Type B pancreatic cell (in vitro differentiated cells): Measurements from ENCODE around the gene ITPRIPL1. TPM values are rescaled to one million over a fixed set of nuclear protein-coding genes. Genes with fewer than 3 reads are reported as not detected.

Experiments used
- DNase-seq: peaks from one replicate; pipeline ENCODE4 v3.0.0; 2021; ENCODE audit warnings: mixed read lengths; ENCODE audit not compliant: unreplicated experiment; ENCODE audit errors: extremely low spot score
- H3K27ac Mint-ChIP-seq: 2 replicates; pipeline ENCODE4 v1.8.0; 2021; ENCODE audit warnings: mild to moderate bottlenecking, mixed read lengths
- H3K27me3 Mint-ChIP-seq: 2 replicates; pipeline ENCODE4 v1.8.0; 2021; ENCODE audit warnings: mixed read lengths
- H3K36me3 Mint-ChIP-seq: 2 replicates; pipeline ENCODE4 v1.8.0; 2021; ENCODE audit warnings: mixed read lengths
- H3K4me1 Mint-ChIP-seq: one replicate; pipeline ENCODE4 v1.8.0; 2021; ENCODE audit warnings: mixed read lengths; ENCODE audit not compliant: unreplicated experiment
- H3K4me3 Mint-ChIP-seq: 2 replicates; pipeline ENCODE4 v1.8.0; 2021; ENCODE audit warnings: mild to moderate bottlenecking, mixed read lengths
- H3K9me3 Mint-ChIP-seq: 2 replicates; pipeline ENCODE4 v1.8.0; 2021; ENCODE audit warnings: mixed read lengths
- total RNA-seq: library from RNA; stranded (reverse); gene quantifications from 2 replicates; pipeline ENCODE4 v1.2.1, GENCODE V29; 2021; ENCODE audit warnings: low replicate concordance
- TF ChIP-seq, protein P1 (sequence below): fragments of 200-600 bp; sonication (generic); conservative IDR thresholded peaks from 2 replicates; pipeline ENCODE4 v1.5.0; 2021; ENCODE audit warnings: antibody characterized with exemption, mild to moderate bottlenecking

Gene ITPRIPL1
- total RNA-seq, 1 donor from 2014 or later = 11.6 TPM

DNA sequence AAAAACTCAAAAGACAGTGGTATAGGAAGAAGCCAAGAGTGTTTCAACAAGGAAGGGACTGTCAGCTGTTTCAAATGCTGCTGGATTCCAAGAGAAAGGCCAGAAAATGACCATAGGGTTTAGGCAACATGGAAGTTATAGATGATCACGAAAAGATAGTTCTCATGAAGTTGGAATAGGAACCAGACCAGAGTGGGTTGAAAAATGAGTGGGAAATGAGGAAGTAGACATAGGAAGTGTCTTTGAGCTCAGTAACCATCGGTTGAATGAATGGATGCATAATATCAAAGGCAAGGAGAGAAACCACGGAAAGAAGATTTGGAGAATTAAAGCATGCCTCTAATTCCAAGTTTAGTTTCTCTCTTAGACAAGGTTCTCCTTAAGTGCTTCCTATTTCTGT is 11.8 kb downstream of the ITPRIPL1 start:
- peak overlapping the region; percentile 91 for H3K4me3 Mint-ChIP-seq
- peak overlapping the region; percentile 82 for H3K27ac Mint-ChIP-seq
- peaks cover 32% of the 10 kb centered on the region for H3K4me1 Mint-ChIP-seq
- H3K27me3 Mint-ChIP-seq = no peaks in the 10 kb centered on the region
- H3K9me3 Mint-ChIP-seq = no peaks in the 10 kb centered on the region
- TF ChIP-seq, protein P1, sequence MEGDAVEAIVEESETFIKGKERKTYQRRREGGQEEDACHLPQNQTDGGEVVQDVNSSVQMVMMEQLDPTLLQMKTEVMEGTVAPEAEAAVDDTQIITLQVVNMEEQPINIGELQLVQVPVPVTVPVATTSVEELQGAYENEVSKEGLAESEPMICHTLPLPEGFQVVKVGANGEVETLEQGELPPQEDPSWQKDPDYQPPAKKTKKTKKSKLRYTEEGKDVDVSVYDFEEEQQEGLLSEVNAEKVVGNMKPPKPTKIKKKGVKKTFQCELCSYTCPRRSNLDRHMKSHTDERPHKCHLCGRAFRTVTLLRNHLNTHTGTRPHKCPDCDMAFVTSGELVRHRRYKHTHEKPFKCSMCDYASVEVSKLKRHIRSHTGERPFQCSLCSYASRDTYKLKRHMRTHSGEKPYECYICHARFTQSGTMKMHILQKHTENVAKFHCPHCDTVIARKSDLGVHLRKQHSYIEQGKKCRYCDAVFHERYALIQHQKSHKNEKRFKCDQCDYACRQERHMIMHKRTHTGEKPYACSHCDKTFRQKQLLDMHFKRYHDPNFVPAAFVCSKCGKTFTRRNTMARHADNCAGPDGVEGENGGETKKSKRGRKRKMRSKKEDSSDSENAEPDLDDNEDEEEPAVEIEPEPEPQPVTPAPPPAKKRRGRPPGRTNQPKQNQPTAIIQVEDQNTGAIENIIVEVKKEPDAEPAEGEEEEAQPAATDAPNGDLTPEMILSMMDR = no peak
- DNase-seq = no peak
- peaks cover 16% of the 10 kb centered on the region for H3K36me3 Mint-ChIP-seq

DNA sequence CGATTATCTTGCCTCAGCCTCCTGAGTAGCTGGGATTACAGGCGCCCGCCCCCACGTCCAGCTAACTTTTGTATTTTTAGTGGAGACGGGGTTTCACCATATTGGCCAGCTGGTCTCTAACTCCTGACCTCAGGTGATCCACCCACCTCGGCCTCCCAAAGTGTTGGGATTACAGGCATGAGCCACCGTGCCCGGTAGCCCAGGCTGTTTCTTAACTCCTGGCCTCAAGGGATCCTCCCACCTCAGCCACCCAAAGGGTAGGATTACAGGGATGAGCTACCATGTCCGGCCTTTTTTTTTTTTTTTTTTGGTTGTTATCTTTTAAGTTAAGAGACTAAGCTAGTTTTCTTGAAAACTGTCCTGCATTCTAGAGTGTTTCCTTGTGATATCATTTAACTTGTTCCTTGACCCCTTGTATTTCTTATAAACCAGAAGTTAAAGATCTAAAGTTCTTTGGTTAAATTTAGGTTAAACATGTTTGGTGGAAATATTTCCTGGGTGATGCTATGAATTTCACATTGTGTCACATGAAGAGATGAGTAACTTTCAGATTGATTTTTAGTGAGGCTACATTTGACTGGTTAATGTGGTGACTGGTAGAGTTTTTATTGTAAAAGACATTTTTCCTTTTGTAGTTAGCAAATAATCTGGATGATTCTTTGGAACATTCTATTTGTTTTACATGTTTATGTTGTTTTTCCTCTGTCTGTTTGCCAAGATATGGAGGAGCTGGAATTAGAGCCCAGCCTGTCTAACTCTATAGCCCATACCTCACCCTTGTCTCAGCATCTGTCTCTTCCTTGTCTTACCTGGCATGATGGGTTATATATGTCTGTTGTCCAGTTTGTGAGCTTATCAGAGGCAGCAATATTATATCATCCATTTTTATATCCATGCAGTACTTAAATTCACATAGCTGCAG is 15.6 kb downstream of the ITPRIPL1 start:
- Mint-ChIP-seq H3K4me1 (peaks cover 15% of the 10 kb centered on the region), H3K36me3 (peaks cover 20% of the 10 kb centered on the region), H3K9me3 (no peaks in the 10 kb centered on the region), H3K27me3 (no peaks in the 10 kb centered on the region), H3K27ac (no peak overlapping the region), H3K4me3 (no peak overlapping the region)
- no peak for DNase-seq
- TF ChIP-seq, protein P1 = no peak

DNA sequence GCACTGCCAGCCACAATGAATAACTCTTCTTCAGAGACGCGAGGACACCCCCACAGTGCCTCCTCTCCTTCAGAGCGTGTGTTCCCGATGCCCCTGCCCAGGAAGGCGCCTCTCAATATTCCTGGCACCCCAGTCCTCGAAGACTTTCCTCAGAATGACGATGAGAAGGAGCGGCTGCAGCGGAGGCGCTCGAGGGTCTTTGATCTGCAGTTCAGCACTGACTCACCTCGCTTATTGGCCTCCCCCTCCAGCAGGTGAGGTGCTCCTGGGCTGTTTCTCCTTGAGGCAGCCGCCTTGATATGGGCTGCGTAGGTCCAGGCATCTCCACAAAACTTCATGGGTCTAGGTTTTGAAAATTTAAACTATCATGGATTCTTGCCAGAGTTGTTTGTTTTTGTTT is 16.5 kb downstream of the ITPRIPL1 start:
- Mint-ChIP-seq H3K27me3 (no peaks in the 10 kb centered on the region), H3K27ac (no peak overlapping the region), H3K36me3 (peaks cover 19% of the 10 kb centered on the region), H3K9me3 (no peaks in the 10 kb centered on the region), H3K4me1 (peaks cover 8% of the 10 kb centered on the region), H3K4me3 (no peak overlapping the region)
- TF ChIP-seq, protein P1 = no peak
- no peak for DNase-seq

DNA sequence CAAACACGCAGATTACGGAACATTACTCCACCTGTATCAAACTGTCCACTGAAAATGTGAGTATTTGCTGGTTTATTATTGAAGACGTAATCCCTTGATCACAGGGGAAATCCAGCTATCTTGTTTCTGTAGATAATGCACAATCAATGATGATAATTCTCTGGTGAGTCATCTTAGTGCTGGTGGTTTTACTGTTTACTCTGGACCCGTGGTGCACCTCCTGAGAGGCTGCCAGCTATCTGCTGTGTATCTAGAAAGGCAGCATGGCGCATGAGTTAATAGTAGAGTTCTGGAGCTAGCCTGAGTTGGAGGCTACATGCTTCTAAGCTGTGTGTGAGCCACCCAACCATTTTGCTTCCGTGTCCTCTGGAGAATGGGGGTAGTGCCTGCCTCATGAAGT is 17.0 kb downstream of the ITPRIPL1 start:
- TF ChIP-seq, protein P1 = no peak
- no peak overlapping the region for H3K4me3 Mint-ChIP-seq
- peak overlapping the region; percentile 25 for H3K27ac Mint-ChIP-seq
- no peak for DNase-seq
- H3K36me3 Mint-ChIP-seq = peaks cover 21% of the 10 kb centered on the region
- H3K27me3 Mint-ChIP-seq = no peaks in the 10 kb centered on the region
- no peaks in the 10 kb centered on the region for H3K9me3 Mint-ChIP-seq
- peaks cover 5% of the 10 kb centered on the region for H3K4me1 Mint-ChIP-seq

DNA sequence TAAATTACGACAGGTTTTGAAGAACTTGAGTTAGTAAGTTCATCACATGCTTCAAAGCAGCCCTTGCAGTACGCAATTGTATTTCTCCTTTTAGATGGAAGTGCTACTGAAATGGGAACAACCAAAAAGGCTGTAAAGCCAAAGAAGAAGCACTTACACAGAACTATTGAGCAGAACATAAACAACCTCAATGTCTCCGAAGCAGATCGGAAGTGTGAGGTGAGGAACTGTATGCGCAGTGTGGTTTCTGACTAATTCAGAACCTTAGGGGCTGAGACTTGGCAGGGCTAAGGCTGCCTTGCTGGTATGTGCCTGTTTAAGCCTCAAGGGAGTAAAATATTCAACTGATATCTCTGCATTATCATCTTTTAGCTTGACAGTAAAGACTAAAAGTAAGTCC is 18.9 kb downstream of the ITPRIPL1 start:
- H3K4me1 Mint-ChIP-seq = no peaks in the 10 kb centered on the region
- H3K4me3 Mint-ChIP-seq = no peak overlapping the region
- TF ChIP-seq, protein P1 = no peak
- peaks cover 16% of the 10 kb centered on the region for H3K36me3 Mint-ChIP-seq
- DNase-seq = no peak
- H3K27ac Mint-ChIP-seq = no peak overlapping the region
- H3K27me3 Mint-ChIP-seq = no peaks in the 10 kb centered on the region
- H3K9me3 Mint-ChIP-seq = no peaks in the 10 kb centered on the region
